SK-N-MC (cell line): Measurements from ENCODE around the gene SIAE.

Source experiments
- EZH2 ChIP-seq: fragments of 200-600 bp; sonication (generic); IDR thresholded peaks from one replicate; pipeline ENCODE4 v1.6.1; 2017; ENCODE audit warnings: antibody characterized with exemption
- FOXP2 ChIP-seq: optimal IDR thresholded peaks from 2 replicates; pipeline ENCODE3; 2011; ENCODE audit warnings: mild to moderate bottlenecking, moderate library complexity; ENCODE audit not compliant: insufficient read depth; ENCODE audit errors: extremely low read length, control extremely low read depth
- POLR2AphosphoS5 ChIP-seq: IDR thresholded peaks from 2 replicates; pipeline ENCODE4 v1.6.1; 2012; ENCODE audit warnings: mild to moderate bottlenecking, low read depth, low read length, borderline replicate concordance

DNA sequence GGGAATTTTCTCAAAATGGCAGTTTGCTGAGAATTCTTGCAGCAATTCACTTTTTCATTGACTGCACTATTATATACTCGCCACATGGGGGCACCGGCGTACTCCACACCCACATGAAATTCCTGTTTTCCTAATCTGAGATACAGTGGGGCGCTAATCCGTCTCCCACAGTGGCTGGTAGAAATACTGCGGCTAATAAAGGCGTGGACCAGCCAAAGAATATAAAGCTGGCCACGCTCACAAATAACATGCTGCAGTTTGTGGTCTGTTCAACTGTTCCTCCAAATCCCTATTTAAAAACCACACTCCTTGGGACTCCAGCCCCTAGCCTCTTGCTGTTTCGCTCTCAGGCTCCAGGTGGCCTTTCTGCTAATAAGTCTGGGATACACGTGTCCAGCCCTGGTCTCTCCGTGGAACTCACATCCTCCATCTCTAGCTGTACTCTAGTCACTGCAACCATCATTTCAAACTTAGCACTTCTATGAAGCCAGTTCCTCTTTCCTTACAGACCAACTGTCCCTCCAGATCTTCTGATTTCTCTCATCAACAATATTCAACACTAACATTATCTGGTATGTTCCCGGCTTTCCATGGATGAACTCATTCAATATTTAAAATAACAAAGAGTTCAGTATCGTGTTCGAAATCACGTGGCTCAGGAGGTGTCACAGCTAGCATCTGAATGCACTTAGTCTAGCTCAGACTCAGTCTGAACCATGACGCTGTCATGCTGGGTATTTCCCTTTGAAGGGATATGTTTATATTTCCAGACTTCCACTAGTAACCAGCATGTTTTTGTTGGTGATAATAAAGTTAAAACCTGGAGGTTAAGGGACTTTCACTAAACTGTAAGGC lies 28.9 kb downstream of the SIAE start:
- TF ChIP-seq EZH2 (no peak), POLR2AphosphoS5 (no peak), FOXP2 (no peak)
